GM20000 (cell line): ENCODE data around the gene LRIG2.
"Not testable (repeated sequence)": the region's sequence is repeated elsewhere in the genome, so short reads cannot be mapped to it uniquely, and the experiment has no call there.

Source experiments
- DNase-seq: peaks from one replicate; pipeline ENCODE4 v3.0.0; 2012; ENCODE audit warnings: low spot score
- TF ChIP-seq, protein P1 (sequence below): IDR thresholded peaks from 2 replicates; pipeline ENCODE4 v1.5.1; 2012; ENCODE audit warnings: mild to moderate bottlenecking, control low read depth; ENCODE audit errors: extremely low read depth, missing control alignments

LRIG2 gene

DNA sequence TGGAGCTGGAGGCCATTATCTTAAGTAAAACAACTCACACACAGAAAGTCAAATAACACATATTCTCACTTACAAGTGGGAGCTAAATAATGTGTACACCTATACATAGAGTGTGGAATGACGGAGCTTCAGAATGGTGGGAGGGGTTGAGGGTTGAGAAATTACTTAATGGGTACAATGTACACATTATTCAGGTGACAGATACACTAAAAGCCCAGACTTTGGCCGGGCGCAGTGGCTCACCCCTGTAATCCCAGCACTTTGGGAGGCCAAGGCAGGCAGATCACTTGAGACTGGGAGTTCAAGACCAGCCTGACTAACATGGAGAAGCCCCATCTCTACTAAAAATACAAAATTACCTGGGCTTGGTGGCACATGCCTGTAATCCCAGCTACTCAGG lies 24.9 kb upstream of the LRIG2 start:
- DNase-seq: no peak
- TF ChIP-seq, protein P1, sequence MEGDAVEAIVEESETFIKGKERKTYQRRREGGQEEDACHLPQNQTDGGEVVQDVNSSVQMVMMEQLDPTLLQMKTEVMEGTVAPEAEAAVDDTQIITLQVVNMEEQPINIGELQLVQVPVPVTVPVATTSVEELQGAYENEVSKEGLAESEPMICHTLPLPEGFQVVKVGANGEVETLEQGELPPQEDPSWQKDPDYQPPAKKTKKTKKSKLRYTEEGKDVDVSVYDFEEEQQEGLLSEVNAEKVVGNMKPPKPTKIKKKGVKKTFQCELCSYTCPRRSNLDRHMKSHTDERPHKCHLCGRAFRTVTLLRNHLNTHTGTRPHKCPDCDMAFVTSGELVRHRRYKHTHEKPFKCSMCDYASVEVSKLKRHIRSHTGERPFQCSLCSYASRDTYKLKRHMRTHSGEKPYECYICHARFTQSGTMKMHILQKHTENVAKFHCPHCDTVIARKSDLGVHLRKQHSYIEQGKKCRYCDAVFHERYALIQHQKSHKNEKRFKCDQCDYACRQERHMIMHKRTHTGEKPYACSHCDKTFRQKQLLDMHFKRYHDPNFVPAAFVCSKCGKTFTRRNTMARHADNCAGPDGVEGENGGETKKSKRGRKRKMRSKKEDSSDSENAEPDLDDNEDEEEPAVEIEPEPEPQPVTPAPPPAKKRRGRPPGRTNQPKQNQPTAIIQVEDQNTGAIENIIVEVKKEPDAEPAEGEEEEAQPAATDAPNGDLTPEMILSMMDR: no peak

DNA sequence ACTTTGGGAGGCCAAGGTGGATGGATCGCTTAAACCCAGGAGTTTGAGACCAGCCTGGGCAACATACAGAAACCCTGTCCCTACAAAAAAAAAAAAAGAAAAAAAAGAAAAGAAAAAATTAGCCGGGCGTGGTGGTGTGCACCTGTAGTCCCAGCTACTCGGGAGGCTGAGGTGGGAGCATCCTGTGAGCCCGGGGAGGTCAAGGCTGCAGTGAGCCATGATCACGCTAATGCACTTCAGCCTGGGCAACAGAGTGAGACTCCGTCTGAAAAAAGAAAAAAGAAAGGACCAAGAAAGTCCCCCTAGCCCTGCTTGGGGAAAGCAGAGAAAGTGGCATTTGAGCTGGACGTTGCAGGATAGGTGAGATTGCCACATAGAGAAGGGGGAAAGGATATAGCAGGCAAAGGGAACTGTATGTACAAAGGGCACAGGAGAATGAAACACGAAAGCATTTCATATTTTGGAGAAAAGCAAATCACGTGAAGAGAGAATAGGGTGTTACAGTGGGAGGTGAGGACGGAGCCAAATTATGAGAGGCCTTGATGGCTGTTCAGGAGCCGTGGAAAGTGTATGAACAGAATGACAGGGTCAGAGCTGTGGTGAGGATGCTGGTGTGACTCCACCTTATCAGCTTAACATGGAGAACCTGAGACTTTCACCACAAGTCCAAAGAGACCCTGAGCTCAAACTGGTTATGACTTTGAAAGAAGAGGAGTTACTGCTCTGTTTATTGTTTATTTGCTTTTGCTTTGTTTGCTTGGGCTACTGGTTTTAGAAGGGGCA lies 19.5 kb upstream of the LRIG2 start:
- TF ChIP-seq, protein P1: no peak
- DNase-seq: no peak

DNA sequence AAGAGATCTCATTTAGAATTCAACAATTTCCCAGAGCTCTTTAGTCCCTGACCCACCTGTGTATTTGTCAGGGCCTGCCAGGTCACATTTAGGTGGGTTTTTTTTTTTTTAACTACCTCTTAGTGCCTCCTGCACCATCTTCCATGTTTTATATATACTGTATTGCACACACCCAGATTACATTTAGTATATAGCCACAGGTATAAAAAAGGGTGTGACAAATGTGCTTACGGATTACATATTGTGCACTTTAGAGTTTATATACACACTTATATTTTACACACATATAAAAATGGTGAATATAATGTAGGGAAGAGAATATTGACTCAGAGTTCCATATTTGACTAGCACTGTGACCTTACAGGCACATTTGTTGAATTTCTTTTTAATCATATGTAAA lies 17.4 kb upstream of the LRIG2 start:
- TF ChIP-seq, protein P1: no peak
- no peak for DNase-seq

DNA sequence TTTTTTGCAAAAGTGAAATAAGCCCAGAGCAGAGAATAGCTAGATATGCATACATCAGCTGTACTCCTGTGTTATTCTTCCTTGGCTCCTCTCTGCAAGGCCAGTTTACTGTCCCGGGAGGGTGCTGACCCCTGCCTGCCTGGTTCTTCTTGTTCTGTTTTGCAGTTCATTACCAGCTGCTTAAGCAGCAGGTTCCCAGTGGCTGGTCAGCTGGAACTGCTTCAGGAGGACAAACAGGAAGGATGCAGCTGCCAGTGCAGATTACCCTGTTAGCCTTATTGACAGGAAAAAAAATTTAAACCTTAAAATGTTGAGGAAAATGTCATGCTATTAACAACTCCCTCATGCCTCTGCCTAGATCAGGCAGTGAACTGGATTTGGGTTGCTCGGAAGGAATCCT lies 16.0 kb upstream of the LRIG2 start:
- no peak for DNase-seq
- TF ChIP-seq, protein P1: no peak

DNA sequence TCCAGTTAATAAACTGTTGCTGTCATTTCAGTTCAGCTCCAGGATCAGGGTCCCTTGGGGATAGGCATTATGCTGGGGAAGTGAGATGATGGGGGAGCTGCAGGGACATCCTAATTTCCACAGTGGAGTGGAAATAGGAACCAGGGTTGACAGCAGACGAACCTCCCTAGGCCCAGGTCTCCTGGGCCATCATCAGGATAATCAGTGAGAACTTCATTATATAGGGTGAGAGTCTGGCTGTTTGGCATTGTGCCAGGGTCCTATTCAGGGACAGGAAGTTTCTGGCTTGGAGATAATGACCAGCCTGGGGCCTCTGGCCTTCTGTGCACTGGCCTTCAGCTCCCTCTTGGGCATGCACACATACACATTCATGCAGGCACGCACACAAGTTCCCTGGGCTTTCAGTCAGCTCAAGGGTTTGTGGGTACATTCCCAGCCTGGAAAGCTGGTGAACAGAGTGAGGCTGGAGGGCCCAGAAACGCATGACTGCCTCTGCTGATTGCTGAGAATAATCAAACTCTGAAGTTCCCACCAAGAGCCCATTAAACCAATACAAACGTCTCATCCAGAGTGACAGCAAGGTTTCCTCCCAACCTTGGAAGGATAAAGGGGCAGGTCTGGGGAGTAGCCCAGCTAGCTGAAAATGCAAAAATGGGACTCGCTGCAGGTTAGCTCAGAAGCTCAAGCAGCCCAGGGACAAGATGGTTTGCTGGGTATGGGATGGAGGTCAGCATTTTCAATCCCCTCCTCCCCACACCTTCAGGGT lies 13.9 kb upstream of the LRIG2 start:
- DNase-seq: no peak
- TF ChIP-seq, protein P1: no peak

DNA sequence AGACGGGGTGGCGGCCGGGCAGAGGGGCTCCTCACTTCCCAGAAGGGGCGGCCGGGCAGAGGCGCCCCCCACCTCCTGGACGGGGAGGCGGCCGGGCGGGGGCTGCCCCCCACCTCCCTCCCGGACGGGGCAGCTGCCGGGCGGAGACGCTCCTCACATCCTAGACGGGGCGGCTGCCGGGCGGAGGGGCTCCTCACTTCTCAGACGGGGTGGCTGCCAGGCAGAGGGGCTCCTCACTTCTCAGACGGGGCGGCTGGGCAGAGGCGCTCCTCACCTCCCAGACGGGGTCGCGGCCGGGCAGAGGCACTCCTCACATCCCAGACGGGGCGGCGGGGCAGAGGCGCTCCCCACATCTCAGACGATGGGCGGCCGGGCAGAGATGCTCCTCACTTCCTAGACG lies 9.5 kb upstream of the LRIG2 start:
- not testable (repeated sequence) for DNase-seq

DNA sequence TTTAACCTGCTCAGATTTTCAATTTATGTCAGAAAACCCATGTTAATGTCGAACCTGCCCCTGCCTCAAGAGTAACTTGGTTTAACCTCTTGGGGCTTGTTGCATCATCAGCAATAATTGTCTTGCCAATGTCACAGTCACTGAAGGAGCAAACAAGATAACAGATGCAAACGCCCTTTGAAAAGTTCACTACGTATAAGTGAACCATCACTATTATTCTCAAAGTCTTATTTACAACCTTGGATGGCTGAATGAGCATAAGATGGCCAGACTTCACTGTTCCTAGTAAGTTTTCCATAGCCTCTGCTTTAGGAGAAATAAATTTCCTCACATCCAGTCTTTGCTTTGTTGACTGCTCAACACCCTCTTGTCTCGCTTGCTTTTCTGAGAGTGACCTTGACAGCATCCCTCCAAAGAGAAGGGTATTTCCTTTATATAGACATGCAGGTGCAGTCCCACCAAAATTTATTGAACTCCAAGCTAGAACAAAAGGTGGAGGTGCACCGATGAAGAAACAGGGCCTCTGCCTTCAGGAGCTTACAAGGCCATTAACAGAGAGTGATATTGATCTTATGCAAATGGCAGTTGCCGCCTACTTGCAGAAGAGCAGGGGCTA lies 749 bp upstream of the LRIG2 start:
- no peak for DNase-seq

More for the DNA sequence above, 749 bp upstream of the LRIG2 start:
- TF ChIP-seq, protein P1: peak; percentile 81
